H1 (cell line): ENCODE data around the gene GDF15. TPM values are rescaled to one million over a fixed set of nuclear protein-coding genes. Genes with fewer than 3 reads are reported as not detected.

Experiments used
- ATF3 ChIP-seq: IDR thresholded peaks from 2 replicates; pipeline ENCODE4 v1.6.1; 2011; ENCODE audit warnings: low read depth, mild to moderate bottlenecking, low read length; ENCODE audit not compliant: insufficient read depth
- BRCA1 ChIP-seq: IDR thresholded peaks from 2 replicates; pipeline ENCODE4 v1.6.1; 2012; ENCODE audit warnings: low read depth, low read length, improper control_type of control experiment
- GABPA ChIP-seq: IDR thresholded peaks from 2 replicates; pipeline ENCODE4 v1.6.1; 2011; ENCODE audit warnings: mild to moderate bottlenecking, low read length, moderate library complexity, borderline replicate concordance; ENCODE audit not compliant: insufficient read depth
- HDAC2 ChIP-seq, 2 experiments: fragments of 300-600 bp in 1 of 2; sonication (generic) in 1 of 2; IDR thresholded peaks; 2 replicates each; pipeline ENCODE4 v1.6.1; 2011 to 2012; ENCODE audit warnings: low read depth in 2 of 2, low read length in 2 of 2, mild to moderate bottlenecking in 2 of 2, moderate library complexity in 2 of 2, borderline replicate concordance in 1 of 2, inconsistent platforms in 1 of 2
- MAFK ChIP-seq: IDR thresholded peaks from 2 replicates; pipeline ENCODE4 v1.6.1; 2012; ENCODE audit warnings: low read depth, mild to moderate bottlenecking, improper control_type of control experiment, low read length
- SP2 ChIP-seq: IDR thresholded peaks from 2 replicates; pipeline ENCODE4 v1.6.1; 2012; ENCODE audit warnings: mild to moderate bottlenecking, low read length, inconsistent platforms
- USF2 ChIP-seq: IDR thresholded peaks from 2 replicates; pipeline ENCODE4 v1.6.1; 2011; ENCODE audit warnings: low read length, improper control_type of control experiment
- polyA plus RNA-seq, 7 experiments: library from polyadenylated mRNA; depleted of rRNA in 3 of 7; stranded (reverse) in 5 of 7; unstranded in 2 of 7; fragments of >200 nt in 5 of 7; fragments of 200-250 nt in 2 of 7; gene quantifications; 1 replicate in 5 of 7; 2 replicates in 1 of 7; 4 replicates in 1 of 7; pipeline versions ENCODE4 v1.2.1 to v1.2.3, GENCODE V29; 2011 to 2013; ENCODE audit warnings: missing spikeins in 2 of 7, mixed read lengths in 2 of 7
- total RNA-seq: library from RNA; stranded (reverse); fragmentation: NEBNext Ultra II Directional; extraction: Animal tissue kit (Norgen Biotek cat#: 25700); gene quantifications from 2 replicates; pipeline ENCODE4 v1.2.1, GENCODE V29; 2021

The GDF15 gene
- total and polyA plus RNA-seq, 2 of the 8 experiments (the other 6 are each of a cell fraction or from before 2014, with no cell fraction given) = 4.1 to 8.5 TPM

- TF ChIP-seq HDAC2 (IDR thresholded peaks at IDR 0.05; ENCODE audit: borderline replicate concordance in 1 of 2, low read depth in 2 of 2, low read length in 2 of 2) (no peak), USF2 (no peak), ATF3 (no peak), MAFK (no peak), BRCA1 (no peak), GABPA (no peak), SP2 (no peak)
Measured at GRCh38 chr19:18406749-18407148, 20.8 kb downstream of the GDF15 start (continued).
